HUES48 (cell line): ENCODE data around the gene C15orf39.

ENCODE experiments used
- H3K27ac ChIP-seq: one replicate; pipeline ENCODE4 v1.7.0; 2013; ENCODE audit warnings: low read depth, low read length, inconsistent platforms
- H3K27me3 ChIP-seq: 2 replicates; pipeline ENCODE4 v1.6.1; 2013; ENCODE audit warnings: mild to moderate bottlenecking, low read length; ENCODE audit not compliant: control insufficient read depth, insufficient read depth
- H3K36me3 ChIP-seq: 2 replicates; pipeline ENCODE4 v1.6.1; 2013; ENCODE audit warnings: low read length; ENCODE audit not compliant: control insufficient read depth, insufficient read depth
- H3K4me1 ChIP-seq: 2 replicates; pipeline ENCODE4 v1.6.1; 2013; ENCODE audit warnings: mild to moderate bottlenecking, low read length; ENCODE audit not compliant: control insufficient read depth, insufficient read depth
- H3K4me3 ChIP-seq: 2 replicates; pipeline ENCODE4 v1.5.1; 2013; ENCODE audit warnings: mild to moderate bottlenecking, low read depth, low read length
- H3K9ac ChIP-seq: 2 replicates; pipeline ENCODE4 v1.6.1; 2013; ENCODE audit warnings: mild to moderate bottlenecking, low read depth, low read length, moderate library complexity
- H3K9me3 ChIP-seq: 2 replicates; pipeline ENCODE4 v1.6.1; 2013; ENCODE audit warnings: low read length; ENCODE audit not compliant: control insufficient read depth, insufficient read depth

The C15orf39 gene

GRCh38 chr15:75201616-75202250 lies at the start of gene C15orf39:
Gene C15orf39 (plus strand): TSS chr15:75201882. CDS start chr15:75206049, 4,167 bp downstream.
- H3K9me3 ChIP-seq, result no peaks in the 10 kb centered on the region
- H3K9ac ChIP-seq, result peak within 1 kb of the TSS; percentile 84
- peaks cover 31% of the 10 kb centered on the region for H3K4me1 ChIP-seq
- H3K36me3 ChIP-seq, result peaks cover 12% of the 10 kb centered on the region
- H3K27me3 ChIP-seq, result no peaks in the 10 kb centered on the region
- peak within 1 kb of the TSS; percentile 61 for H3K27ac ChIP-seq
- H3K4me3 ChIP-seq, result peak within 1 kb of the TSS; percentile 93

- Histone ChIP-seq H3K36me3 (no peaks in the 10 kb centered on the region), H3K9me3 (peaks cover 9% of the 10 kb centered on the region; the same call in 1 of the 2 replicates), H3K9ac (no peak overlapping the region), H3K4me3 (no peak overlapping the region), H3K27me3 (no peaks in the 10 kb centered on the region), H3K27ac (no peak overlapping the region), H3K4me1 (peaks cover 5% of the 10 kb centered on the region; the same call in 1 of the 2 replicates)
Measured at GRCh38 chr15:75152382-75153079, 49.2 kb upstream of the C15orf39 start.

DNA sequence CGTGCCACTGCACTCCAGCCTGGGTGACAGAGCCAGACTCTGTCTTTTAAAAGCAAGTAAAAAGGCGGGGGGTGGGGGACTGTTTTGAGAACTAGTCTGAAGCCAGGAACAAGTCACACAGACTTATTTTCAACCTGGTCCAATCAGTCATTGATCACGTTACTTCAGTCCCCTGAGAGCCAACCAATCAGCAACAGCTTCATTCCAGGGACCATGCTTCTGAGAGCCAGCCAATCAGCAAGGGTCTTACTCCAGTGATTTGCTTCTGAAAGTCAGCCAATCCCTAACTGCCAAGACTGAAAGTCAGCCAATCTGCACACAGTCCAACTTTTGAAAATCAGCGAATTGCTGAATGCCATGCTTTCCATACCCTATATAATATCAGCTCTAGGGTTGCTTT lies 48.6 kb upstream of the C15orf39 start:
- Histone ChIP-seq H3K4me1 (peaks cover 5% of the 10 kb centered on the region; the same call in 1 of the 2 replicates), H3K27ac (no peak overlapping the region), H3K4me3 (no peak overlapping the region)

GRCh38 chr15:75153565-75154276 lies 48.0 kb upstream of the C15orf39 start:
- Histone ChIP-seq H3K9ac (no peak overlapping the region), H3K9me3 (no peaks in the 10 kb centered on the region), H3K4me3 (no peak overlapping the region), H3K36me3 (no peaks in the 10 kb centered on the region), H3K27ac (no peak overlapping the region), H3K4me1 (peaks cover 5% of the 10 kb centered on the region; the same call in 1 of the 2 replicates), H3K27me3 (no peaks in the 10 kb centered on the region)

More for the DNA sequence above, 48.6 kb upstream of the C15orf39 start:
- H3K27me3 ChIP-seq, result no peaks in the 10 kb centered on the region
- H3K36me3 ChIP-seq, result no peaks in the 10 kb centered on the region
- no peak overlapping the region for H3K9ac ChIP-seq
- H3K9me3 ChIP-seq, result 0 out of 2 replicates have a peak, but pooled peaks cover 6% of the 10 kb centered on the region

GRCh38 chr15:75154461-75155062 lies 47.1 kb upstream of the C15orf39 start:
- H3K9me3 ChIP-seq, result no peaks in the 10 kb centered on the region
- no peaks in the 10 kb centered on the region for H3K36me3 ChIP-seq
- H3K27ac ChIP-seq, result no peak overlapping the region
- no peak overlapping the region for H3K9ac ChIP-seq
- no peak overlapping the region for H3K4me3 ChIP-seq
- peaks cover 5% of the 10 kb centered on the region; the same call in 1 of the 2 replicates for H3K4me1 ChIP-seq
- no peaks in the 10 kb centered on the region for H3K27me3 ChIP-seq

DNA sequence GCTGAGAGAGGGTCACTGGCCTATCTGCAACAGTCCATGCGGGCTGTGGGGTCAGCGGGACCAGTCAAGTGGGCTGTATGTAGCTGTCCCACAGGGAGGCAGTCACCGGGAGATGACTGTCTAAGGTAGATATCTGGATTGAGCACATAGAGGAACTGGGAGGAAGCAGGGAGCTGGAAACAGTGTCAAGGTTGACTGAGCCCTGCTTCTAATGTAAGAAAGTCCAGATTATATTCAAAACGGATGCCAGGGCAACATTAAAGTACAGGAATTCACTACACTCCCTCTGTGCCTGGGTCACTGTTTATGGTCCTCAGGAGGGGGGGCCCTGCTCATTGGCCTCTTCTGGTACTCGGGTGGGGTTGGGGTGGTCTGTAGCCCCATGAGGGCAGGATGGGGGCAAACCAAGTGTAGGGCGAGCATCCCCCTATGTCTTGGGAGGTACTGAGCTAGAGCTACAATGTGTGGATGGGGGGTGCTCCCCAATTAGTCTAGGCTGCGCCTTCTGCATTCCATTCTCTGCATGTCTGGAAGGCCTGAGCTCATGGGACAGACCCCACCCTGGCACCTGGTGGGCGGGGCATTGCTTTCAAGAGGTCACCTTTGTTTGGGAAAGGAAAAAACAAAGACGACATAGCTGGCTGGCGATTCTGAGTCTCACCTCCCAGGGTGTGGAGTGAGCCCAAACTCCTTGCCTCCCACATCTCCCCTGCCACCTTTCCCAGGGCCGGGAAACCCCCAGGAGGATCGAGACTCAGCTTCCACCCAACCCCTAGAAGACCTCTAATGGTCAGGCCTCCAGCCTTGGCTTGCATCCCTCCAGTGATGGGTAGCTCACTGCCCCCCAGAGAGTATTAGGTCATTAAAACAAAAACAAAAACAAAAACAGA lies 45.1 kb upstream of the C15orf39 start:
- Histone ChIP-seq H3K4me3 (no peak overlapping the region), H3K4me1 (peaks cover 5% of the 10 kb centered on the region; the same call in 1 of the 2 replicates), H3K27me3 (no peaks in the 10 kb centered on the region), H3K9ac (no peak overlapping the region), H3K36me3 (no peaks in the 10 kb centered on the region), H3K27ac (no peak overlapping the region), H3K9me3 (no peaks in the 10 kb centered on the region)

GRCh38 chr15:75158402-75158801 lies 43.3 kb upstream of the C15orf39 start:
- Histone ChIP-seq H3K36me3 (no peaks in the 10 kb centered on the region), H3K9ac (no peak overlapping the region), H3K4me3 (no peak overlapping the region), H3K27me3 (no peaks in the 10 kb centered on the region), H3K9me3 (no peaks in the 10 kb centered on the region), H3K27ac (no peak overlapping the region), H3K4me1 (peaks cover 5% of the 10 kb centered on the region; the same call in 1 of the 2 replicates)

GRCh38 chr15:75159244-75159643 lies 42.4 kb upstream of the C15orf39 start:
- Histone ChIP-seq H3K9ac (no peak overlapping the region), H3K9me3 (no peaks in the 10 kb centered on the region), H3K36me3 (no peaks in the 10 kb centered on the region), H3K27ac (no peak overlapping the region), H3K4me1 (peaks cover 5% of the 10 kb centered on the region; the same call in 1 of the 2 replicates), H3K4me3 (no peak overlapping the region), H3K27me3 (no peaks in the 10 kb centered on the region)

- Histone ChIP-seq H3K4me1 (peaks cover 8% of the 10 kb centered on the region), H3K9ac (no peak overlapping the region)
Measured at GRCh38 chr15:75161106-75161916, 40.4 kb upstream of the C15orf39 start.

More at GRCh38 chr15:75161106-75161916, 40.4 kb upstream of the C15orf39 start:
- no peak overlapping the region for H3K27ac ChIP-seq
- H3K4me3 ChIP-seq, result no peak overlapping the region
- no peaks in the 10 kb centered on the region; the same call in 1 of the 2 replicates for H3K36me3 ChIP-seq
- no peaks in the 10 kb centered on the region; the same call in 1 of the 2 replicates for H3K9me3 ChIP-seq
- H3K27me3 ChIP-seq, result no peaks in the 10 kb centered on the region
